Fibroblast of skin of scalp (primary cell): ENCODE measurements around the gene SST.
"Not testable (repeated sequence)": the region's sequence is repeated elsewhere in the genome, so short reads cannot be mapped to it uniquely, and the experiment has no call there.

Experiments
- DNase-seq: peaks from one replicate; pipeline ENCODE4 v3.0.0-alpha.2; 2013

Gene SST

DNA sequence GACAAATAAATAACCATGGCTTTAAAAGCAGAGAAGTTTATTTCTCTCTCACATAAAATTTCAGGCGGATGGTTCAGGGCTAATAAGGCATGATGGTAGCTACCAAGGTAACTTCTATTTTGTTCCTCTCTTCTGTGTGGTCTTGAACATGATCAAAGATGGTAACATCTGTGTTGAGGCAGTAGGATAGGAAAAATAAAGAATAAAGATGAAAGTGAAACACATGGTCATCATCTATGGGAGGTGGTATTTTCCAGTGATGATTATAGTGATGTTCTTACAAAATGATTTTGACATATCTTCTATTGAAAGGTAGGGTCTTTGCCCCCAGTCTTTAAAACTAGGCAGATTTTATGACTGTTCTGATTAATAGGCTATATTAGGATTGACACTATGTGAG, 14.2 kb upstream of the SST start:
- DNase-seq: no peak

DNA sequence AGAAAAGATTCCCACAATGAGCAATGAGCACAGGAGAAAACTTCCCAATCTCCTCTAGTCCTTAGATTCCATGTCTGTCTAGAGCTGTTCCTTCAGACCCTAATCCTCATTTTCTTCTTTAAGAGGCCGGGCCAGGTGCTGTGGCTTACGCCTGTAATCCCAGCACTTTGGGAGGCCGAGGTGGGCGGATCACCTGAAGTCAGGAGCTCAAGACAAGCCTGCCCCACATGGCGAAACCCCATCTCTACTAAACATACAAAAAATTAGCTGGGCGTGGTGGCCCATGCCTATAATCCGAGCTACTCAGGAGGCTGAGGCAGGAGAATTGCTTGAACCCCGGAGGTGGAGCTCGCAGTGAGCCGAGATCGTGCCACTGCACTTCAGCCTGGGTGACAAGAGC, 11.6 kb upstream of the SST start:
- DNase-seq: not testable (repeated sequence)

DNA sequence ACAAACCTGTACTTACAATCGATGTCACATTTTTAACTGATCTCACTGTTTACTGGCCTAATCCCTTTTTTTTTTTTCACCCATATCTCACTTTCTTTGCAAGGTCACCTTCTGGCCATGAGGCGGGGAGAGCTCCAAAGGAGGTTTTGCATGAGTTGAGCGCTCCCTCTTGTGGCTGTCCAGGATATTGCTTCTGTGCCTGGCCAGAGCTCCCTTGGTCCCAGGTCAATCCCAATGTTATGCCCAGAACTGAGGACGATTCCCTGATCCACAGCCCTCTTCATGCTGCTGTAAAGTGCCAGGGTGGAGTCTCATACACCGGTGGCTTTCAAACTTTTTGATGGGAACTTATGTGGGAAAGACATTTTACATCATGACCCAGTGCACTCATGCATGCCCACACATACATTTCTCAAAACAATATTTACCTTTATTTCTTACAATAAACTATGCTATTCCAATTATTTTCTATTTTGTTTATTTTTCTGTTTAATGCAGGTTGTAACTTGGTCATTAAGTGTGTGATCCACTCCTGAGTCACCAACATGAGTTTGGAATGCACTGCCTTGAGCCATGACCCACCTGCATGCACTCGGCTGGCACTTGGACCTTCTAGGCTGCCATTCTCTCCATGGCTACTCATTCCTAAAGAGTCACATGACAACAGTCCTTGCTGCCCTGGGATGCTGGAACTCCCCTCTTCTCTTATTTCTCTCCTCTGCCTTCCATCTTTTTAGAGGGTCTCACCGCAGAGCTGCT, 9.6 kb upstream of the SST start:
- DNase-seq: peak; percentile 74

DNA sequence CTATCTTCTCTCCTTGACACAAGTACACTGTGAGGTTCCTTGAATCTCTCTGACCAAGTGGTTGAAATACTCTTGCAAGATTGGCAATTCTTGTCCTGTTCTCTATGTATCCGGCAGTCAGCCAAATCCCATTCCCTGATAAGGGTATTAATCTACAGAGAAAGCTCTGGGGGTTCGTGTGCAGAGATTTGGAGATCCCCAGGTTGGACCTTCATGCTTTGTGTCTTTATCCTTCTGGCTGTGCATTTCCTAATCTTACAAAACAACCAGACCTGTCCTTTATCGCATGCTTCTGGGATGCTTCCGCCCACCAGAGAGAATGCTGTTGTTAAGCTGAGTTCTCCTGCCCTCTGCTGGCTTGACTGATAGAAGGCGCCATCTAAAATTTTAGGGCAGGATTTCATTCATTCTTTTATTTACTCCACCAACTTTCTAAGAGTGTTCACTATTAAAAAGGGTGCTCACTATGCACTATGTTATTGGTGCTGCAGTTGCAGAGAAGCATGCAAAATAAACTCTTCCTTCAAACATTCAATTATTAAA, 8.6 kb upstream of the SST start:
- peak; percentile 73 for DNase-seq

DNA sequence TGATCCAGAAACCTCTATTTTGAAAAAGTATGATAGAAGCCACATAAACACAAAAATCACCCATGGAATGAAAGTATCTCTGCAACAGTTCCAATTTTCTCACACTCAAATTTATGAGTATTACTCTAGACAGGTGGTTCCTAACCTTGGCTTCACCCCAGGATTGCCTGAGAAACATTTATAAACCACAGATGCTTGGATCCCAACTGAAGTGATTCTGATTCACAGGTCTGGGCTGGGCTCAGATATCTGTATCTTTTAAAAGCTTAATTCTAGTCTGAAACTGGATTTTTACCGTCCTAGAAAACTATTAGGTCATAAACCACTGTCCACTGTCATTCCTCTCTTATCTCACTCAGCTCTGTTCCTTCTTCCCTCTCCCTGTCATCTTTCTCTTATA, 7.4 kb upstream of the SST start:
- DNase-seq: no peak

DNA sequence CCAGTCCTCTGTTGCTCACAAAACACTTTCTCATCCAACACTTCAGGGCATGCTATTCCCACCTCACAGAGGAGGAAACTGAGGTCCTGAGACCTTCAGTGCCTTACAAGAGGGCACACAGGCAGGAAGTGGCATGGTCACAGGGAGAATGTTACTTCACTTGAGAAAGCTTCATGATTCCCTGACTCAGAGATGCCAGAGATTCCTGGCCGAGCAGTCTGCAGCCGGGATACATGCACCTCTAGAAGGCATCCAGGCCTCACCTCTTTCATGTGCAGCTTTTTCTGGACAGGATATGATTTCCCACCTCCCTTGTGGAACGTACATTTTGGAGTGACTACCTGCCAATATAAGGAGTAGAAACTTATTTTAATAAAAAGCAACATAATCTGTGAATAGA, 2.8 kb upstream of the SST start:
- DNase-seq: no peak

DNA sequence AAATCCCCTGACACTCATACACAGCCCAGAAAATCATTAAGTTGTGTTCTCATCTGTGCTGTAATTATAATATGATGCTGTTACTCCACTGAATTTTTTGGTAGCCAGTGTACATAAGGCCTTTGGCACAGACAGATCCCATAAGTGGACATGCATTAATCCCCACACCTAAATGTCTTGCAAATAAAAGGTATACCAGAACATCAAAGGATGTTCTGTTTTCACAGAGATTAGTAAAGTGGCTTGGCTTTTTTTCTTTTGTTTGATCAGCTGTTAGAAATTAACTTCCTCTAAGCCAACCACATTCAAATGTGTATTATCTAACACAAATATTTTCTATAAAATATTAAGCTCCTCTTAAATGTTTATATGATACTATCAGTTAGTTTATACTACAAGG, 2.7 kb downstream of the SST start:
- DNase-seq: no peak

DNA sequence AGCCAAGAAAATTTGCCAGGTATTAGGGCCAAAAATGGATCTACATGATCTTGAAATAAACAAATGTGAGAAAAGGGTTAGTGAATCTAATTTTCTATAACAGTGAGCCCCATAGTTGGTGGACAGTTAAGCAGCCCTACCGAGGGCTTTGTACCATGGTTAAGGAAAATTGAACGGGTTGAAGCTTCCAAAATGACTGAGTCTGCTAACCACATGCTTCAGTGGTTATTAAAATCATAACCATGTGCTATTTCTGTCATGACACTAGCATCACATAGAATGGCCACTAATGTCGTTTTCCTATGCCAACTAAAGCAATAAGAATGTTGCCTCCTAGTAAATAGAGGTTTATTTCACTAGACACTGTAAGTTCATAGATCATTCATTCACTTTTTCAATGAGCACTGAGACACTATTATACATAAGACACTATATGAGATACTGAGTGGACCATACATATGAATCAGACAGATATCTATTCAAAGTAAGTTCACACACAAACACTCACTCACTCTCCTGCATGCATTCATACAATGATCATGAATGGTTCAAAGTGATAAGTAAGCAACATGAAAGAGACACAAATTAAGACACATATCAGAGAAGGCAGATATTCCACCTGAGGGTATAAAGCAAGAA, 4.3 kb downstream of the SST start:
- no peak for DNase-seq

DNA sequence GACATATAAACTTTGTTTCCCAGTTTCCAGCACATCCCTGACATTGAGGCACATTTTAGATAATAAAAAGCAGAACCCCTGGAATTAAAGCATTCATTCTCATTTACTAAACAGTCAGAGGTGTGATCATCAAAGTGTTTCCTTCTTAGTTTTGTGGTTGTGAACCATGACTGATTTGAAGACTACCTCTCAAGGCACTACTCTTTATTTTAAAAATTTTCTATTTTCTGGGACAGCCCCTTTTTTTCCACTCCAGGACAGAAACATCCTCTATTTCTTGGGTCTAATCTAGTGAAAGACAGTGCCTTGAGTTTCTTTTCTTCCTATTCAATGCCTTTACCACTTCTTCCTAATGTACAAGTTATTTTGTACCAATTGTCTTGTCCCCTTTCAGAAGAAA, 5.2 kb downstream of the SST start:
- DNase-seq: no peak

DNA sequence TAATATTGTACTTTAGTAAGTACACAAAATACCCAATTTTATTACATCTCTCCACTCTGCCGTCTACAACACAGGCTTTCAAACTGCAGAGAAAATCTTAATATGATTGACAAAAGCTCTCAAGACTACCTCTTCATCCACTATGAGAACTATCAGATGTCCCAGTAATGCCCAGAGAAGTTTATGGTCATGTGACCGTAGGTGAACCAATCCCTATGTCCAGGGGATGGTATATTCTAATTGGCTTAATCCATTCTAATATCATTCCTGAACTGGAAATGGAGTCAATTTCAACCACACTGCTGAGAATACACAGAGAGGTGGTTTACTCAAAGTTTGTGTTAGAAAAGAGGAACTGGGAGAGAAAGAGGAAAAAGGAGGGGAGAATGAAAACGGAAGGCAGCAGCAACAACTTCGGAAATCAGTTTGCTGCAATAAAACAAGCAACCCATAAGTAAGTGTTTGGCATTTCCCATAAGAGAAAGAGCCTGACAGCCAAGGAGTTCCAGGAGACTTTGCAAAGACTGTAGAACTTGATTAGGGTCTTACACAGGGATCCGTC, 7.3 kb downstream of the SST start:
- DNase-seq: no peak

DNA sequence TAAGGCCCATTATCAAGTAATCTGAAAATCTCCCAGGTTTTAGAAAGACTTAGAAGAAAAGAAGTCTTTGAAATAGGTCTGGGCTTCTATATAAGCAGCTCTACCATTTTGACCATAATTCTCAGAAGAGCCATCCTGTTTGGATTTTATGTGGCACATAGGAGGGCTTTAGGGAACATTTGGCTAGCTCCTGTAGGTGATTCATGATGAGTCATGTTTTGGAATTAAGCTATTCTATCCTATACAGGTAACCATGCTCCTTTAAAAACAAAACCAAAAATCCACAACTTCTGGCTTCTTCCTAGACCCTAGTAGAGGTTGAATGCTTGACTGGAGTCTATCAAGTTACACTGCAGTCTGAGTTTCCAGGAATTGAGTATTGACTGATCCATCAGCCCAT, 8.9 kb downstream of the SST start:
- no peak for DNase-seq

DNA sequence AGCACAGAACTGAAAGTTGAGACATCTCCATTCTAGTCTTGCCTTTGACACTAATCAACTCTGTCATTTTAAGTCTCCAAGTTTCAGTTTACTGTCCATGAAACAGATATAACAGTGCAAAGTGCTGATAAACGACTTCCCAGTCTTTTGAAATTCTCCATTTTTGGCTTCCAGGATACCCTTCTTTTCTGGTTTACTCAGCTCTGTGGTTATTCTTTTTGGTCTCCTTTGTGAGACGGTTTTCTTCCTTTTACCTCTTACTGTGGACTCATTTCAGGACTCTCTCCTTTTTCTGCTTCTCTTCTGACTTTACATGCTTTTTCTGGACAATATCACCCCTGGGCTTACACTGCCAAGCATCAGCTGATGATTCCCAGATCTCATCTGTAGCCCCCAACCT, 18.9 kb downstream of the SST start:
- DNase-seq: no peak

DNA sequence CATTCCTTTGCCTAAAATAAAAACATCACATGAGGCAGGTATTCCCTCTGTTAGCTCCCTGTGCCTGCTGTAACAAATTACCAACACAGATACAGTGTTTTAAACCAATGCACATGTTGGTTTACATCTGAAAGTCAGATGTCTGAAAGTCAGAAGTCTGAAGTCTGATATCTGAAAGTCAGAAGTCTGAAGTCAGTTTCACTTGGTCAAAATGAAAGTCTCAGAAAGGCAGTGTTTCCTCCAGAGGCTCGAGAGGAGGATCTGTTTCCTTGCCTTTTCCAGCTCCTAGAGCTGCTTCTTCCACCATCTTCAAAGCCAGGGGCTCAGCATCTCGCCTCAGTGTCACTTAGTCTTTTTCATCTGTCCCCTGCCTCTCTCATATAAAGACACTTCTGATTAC, 22.0 kb downstream of the SST start:
- DNase-seq: no peak

DNA sequence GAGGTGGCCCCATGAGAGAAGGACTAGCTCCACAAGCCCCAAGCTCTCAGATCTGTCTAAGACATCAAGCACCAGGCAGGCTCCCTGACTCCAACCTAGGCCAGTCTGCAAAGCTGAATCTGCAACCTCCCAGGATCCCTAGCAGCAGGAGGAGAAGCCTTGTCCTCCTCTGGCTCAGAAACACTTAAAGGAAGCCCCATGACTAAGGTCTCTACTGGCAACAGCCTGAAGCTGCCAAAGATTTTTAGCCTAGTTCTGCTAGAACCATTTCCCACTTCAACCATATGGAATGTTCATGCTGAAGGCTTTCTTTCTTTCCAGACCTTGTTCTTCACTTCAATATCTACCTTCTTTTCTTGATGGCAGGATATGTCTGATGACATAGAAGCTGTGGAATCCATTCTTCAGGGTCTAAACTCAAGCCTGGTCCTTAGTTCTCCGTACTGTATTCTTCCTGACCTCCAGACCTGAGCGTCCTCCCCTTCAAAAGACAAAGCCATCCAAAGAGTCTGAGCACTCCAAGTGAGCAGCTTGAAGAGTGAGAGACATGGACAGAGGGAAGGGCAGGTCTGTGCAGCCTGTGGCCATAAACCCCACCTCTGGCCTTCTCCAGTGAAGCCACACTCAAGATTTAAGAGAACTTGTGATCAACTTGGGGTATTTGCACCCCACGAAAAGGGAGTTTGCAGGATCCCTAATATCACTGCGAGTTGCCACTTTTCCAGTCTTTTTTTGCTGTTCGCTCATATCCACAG, 23.1 kb downstream of the SST start:
- DNase-seq: no peak

DNA sequence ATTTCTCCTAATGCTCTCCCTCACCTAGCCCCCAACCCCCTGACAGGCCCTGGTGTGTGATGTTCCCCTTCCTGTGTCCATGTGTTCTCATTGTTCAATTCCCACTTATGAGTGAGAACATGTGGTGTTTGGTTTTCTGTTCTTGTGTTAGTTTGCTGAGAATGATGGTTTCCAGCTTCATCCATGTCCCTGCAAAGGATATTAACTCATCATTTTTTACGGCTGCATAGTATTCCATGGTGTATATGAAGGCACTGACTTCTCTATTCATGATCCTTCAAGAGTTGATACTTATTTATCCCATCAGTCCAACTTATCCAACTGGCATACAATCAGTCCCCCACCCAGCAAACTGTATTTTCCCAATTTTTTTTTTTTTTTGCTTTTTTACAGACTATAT, 24.8 kb downstream of the SST start:
- DNase-seq: not testable (repeated sequence)

DNA sequence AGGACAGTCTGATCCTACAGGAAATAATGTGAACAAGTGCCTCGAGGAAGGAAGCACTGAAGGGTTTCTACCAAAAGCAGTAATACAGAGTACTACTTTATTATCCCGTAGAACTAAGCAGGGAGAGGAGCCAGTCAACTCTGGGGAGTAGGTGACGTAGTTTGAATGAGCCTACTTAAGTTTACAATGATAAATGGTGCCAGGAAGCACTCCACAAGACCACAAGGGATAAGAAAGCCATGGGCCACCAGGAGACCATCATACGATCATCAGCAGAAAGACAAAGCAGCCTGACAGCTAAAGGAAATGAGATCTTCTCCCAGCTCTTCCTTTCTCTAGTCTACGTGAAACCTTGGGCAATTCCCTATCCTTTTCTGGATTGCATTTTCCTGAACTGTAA, 27.3 kb downstream of the SST start:
- DNase-seq: no peak

DNA sequence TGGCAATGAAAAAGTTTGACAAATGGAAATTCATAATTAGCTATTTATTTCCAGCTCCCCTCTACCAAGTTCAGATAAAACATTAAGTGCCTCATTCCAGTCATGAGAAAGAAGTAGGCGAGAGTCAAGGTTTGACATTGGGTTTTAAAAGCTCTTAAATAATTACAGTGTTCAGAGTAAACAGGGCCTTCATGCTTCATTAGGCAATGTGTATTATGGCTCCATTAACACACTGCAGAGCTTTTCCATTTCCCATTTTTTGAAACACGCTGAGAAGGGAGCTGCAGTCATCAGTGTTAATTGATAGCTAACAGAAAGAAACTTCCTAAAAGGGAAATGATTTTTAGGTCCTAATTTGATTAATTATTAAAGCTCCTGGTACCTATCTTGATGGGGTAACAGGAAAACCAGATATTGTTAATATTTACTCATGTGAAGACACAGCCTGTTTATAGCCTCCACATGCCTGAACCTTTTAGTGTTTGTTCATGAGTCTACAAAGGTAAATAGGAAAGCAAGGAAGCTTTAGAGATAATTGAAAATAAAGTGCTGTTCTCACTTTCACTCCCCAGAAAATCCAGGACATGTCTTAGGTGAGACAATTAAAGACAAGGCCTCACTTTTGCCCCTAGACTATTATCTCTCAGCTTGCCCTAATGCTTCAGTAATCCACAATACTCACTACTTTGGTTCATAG, 28.7 kb downstream of the SST start:
- DNase-seq: no peak

DNA sequence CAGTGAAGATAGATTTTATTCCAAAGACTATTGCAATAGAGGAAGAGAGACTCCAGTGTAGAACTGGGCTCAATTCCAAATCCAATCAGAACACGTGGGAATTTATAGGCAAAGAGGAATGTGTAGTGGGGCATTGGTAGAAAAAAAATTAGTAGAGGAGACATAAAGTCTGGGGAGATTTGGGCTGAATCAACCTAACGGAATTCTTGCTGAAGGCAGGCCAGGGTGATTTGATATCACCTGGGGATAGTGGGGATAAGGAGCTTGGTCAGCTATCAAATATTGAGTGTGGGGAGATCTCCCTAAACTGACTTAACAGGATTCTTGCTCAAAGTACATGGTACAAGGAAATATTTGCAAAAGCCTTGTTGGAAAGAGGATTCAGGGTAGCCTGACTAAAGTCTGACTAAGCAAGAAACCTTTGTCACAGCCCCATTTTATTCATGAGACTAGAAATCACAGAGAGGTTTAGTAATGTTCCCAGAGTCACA, 29.6 kb downstream of the SST start:
- DNase-seq: no peak

DNA sequence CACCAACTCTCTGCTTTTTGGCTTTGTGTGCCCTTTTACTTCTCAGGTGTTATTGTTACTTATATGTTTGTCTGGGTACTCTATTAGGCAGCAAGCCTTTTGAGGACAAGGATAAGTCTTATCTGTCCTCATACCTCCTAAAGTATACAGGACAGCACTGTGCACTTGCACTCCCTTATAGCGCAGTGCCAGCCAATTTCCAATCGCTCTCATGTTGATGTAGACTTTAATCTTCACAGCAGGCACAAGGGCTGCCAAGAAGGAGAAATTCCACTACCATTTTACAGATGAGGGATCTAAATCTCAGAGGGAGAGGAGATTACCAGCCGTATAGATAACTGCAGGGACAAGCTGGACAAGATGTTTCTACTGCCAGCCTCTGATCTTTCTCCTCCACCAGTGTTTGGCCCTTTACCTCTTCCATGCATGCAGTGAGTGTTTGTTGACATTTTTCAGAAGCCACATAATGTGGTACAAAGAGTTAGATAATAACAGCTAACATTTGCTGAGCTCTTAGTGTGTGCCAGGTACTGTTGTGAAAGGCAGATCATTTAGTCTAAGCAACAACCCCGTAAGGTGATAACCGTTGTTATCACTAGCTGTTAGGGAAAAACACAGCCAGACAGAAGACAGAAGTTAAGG, 30.1 kb downstream of the SST start:
- no peak for DNase-seq

DNA sequence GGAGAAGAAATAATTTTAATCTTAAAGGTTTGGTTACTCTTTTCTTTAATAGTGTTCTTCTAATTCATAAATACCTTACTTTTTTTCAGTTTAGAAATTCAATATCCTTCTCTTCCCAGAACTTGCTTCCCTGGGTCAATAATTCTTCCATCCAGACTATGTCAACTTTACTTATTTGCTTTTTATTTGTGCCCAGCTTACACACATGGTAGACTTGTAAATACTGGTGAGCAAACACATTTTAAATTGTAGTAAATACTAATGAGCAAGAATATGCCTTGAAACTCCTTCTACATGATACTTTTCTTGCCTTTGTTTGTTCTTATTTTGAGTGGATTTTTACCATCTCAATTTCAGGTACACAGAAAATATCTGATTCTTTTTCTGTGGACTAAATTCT, 33.7 kb downstream of the SST start:
- DNase-seq: no peak

DNA sequence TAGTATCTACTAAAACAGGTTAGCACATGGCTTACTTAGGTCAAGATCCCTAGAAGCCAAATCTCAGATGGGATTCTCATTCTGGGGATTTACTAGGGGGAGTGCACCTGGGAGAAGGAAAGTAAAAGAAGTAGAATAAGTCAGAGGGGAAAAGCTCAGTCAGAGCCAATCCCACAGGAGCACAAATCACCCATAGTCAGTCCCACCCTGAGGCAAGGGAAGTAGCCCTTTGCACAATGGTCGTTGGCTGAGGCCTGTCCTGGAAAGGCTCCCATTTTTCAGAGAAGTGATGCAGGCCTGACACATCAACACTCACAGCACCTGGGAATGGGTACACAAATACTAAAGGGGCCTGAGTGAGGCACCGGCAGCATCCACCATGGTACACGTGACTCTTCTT, 39.8 kb downstream of the SST start:
- no peak for DNase-seq

DNA sequence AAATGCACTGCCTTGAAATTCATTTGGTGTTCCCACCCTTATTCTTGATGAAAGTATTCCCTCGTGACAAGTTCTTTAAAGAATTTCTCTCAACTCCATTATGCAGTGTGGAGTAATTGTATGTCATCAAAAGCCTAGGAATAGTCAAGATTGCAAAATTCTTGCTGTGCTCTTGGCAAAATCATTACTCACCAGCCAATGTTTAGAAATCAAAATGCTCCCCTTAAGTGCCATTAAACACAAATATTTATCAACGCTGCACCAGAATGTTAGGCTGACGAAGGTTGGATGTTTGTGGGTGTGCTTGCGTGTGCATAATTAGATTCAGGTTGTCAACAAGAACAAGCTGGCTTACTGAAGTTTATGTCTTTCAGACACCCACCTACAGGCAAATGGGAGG, 40.5 kb downstream of the SST start:
- DNase-seq: no peak
